ENCODE data around the gene MAP4K2.
"Not testable (repeated sequence)": the region's sequence is repeated elsewhere in the genome, so short reads cannot be mapped to it uniquely, and the experiment has no call there.

MAP4K2 gene

DNA sequence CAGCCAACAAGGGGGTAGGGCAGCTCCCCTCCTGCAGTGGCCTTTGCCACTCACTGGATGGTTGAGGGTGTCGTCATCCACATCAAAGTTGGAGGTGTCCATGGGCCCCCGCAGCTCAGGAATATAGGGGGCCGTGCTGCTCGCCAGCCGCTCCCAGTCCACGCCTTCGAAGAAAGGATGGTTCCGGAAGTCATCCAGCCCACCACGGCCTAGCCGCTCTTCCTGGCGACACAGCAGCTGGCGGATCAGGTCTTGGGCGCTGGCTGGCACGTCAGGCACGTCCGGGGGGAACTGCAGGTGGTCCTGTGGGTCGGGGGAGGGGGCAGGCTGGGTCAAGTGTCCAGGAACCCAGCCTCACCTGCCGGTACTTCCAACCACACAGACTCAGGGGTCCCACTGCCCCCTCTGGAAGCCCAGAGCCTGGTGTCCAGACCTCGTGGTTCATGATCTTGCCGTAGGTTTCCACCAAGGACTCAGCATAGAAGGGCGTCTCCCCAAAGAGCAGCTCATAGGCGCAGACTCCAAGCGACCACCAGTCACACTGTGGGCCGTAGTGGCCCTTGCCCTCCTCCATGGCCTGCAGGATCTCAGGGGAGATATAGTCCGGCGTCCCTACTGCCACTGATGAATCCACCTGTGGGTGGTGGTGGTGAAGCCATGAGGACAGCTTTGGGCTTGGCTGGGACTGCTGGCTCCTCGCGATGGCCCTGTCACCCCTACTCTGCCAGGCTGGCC is 35.8 kb upstream of the MAP4K2 start:
- DNase-seq (ENCODE audit: low spot score) = no peak

DNA sequence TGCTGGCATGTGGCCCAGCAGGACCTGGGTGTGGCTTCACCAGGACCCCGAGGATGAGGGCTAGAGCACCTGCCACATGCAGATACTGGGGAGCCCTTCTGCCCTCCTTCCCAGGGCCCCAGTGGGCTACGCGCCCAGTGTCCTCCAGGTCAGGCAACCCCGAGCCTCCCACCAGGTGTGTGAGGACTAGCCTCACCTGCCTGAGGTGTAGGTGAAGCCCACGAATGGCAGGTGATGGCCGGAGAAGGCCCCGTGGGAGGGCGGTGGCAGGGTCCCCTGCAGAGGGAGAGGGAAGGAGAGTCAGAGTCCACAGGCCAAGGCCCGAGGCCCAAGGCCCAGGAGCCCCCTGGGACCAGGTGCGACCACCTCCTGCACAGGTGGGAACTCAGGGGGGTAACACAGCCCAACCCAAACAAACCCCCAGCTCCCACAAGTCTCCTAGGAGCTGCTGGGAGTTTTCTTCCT is 34.9 kb upstream of the MAP4K2 start:
- DNase-seq (ENCODE audit: low spot score) = no peak

GRCh38 chr11:64836448-64837072 is 33.5 kb upstream of the MAP4K2 start:
- no peak for DNase-seq (ENCODE audit: low spot score)

- no peak for DNase-seq (ENCODE audit: low spot score)
Observed at GRCh38 chr11:64835616-64836447, 32.8 kb upstream of the MAP4K2 start.

- DNase-seq (ENCODE audit: low spot score) = no peak
Observed at GRCh38 chr11:64834723-64835615, 32.0 kb upstream of the MAP4K2 start.

DNA sequence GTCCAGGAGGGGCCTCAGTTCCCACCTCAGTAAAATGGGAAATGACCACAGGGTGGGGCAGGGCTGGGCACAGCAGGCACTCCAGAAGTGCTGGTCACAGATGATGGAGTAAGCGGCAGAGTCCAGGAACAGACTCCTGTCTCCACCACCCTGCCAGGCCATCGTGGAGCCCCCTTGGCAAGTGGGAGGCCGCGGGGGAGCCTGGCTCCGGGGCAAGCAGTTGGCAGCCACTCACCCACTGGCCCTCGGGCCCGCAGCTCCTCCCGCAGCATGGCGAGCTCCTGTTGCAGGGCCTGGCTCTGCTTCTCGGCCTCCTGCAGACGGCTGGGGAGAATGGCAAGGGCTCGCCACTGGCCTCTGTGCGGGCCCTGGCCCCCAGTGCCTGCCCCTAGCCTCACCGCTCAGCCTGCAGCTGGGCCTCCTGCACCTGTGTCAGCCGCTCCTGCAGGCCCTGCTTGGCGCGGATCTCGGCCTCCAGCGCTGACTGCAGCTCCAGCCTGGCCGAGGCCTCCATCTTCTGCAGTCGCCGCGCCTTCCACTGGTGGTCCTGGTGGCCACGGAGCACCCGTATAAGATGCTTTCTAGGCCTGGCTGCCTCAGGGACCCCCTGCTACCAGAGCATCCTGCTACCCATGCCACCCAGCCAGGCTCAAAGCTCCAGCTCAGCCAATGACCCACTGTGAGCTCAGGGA is 31.2 kb upstream of the MAP4K2 start:
- no peak for DNase-seq (ENCODE audit: low spot score)

- no peak for DNase-seq (ENCODE audit: low spot score)
Observed at GRCh38 chr11:64833509-64833908, 30.5 kb upstream of the MAP4K2 start.

DNA sequence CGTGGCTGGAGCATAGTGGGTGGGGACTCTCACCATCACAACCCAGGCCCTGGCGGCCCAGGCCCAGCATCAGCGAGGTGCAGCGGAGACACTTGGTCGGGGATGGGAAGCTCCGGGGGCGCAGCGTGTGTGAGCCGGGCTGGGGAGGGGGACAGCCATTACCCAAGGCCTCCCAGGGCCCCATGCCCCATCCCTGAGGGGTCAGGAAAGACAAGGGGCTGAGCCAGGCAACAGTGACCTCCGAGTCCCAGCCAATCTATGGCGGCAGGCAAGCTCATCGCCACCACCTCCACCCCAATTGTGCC is 30.1 kb upstream of the MAP4K2 start:
- DNase-seq (ENCODE audit: low spot score) = no peak

DNA sequence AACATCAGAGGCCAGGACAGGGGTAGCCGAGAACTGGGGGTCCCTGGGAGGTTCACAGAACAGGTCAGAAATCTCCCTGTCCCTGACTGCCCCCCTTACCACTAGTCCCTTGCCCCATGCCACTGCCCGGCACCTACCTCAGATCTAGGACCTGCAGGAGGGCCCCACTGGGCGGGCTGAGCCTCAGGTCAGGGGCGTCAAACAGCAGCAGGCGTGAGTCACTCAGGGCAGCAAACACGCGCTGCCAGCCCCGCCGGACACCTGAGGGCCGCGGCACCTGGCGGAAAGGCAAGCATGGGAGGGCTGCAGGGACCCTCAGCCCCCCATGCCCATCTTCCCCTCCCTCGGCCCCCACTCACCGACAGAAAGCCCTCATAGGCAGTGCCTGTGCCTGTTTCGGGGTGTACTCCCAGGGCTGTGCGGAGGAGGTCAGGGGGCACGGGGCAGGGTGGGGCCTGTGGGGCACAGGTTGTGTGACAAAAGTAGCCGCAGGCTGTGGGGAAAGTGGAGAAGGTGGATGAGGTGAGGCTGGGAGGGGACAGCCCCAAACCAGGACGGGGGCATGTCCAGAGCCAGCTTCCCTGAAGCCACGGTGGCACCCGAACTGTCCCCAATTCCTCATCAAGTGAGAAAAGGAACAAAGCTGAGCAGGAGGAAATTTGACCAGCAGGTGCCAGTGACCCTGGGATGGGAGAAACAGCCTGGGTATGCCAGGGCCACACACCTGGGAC is 29.6 kb upstream of the MAP4K2 start:
- DNase-seq (ENCODE audit: low spot score) = no peak

DNA sequence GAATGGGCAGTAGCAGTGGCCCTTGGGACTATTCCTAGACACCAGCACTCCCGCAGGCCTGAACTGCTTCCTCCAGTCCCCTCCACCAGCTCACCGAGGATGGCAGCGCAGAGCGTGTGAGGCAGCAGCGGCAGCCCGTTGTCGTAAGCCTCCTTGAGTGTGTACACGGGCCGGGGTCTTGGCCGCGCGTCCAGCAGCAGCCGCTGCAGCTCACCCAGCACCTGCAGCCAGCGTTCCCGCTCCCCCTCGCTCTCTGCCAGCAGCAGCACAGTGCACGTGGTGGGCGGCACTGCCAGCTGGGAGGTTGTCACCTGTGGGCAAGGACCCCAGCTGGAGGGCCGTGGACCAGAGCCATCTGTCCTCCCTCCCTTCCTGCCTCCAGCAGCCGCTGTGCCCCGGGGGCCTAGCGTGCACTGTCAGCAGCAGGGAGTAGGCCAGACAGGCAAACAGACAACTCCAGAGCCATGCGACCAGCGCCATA is 28.4 kb upstream of the MAP4K2 start:
- no peak for DNase-seq (ENCODE audit: low spot score)

GRCh38 chr11:64829536-64830251 is 26.7 kb upstream of the MAP4K2 start:
- DNase-seq (ENCODE audit: low spot score) = no peak

- DNase-seq (ENCODE audit: low spot score) = no peak
Observed at GRCh38 chr11:64827451-64827839, 24.4 kb upstream of the MAP4K2 start.

- no peak for DNase-seq (ENCODE audit: low spot score)
Observed at GRCh38 chr11:64826578-64827450, 23.8 kb upstream of the MAP4K2 start.

DNA sequence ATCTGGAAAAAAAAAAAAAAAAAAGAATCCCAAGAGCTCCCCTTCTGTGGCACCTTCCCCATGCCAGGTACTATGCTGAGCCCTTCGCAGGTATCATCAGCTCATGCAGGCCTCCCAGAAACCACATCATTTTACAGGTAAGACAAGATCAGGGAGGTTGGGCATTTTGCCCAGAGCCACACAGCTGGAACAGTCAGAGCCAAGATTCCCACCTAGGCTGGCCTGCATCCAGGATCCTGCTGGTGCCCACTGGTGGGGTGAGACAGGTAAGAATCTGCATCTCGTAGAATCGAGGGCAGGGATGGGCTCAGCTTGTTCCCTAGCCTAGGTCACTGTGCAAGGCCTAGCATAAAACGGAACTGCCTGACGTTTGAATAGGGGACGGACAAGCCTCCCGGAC is 23.0 kb upstream of the MAP4K2 start:
- no peak for DNase-seq (ENCODE audit: low spot score)

- DNase-seq (ENCODE audit: low spot score) = no peak
Observed at GRCh38 chr11:64823568-64824119, 20.6 kb upstream of the MAP4K2 start.

GRCh38 chr11:64817476-64817875 is 14.5 kb upstream of the MAP4K2 start:
- no peak for DNase-seq (ENCODE audit: low spot score)

DNA sequence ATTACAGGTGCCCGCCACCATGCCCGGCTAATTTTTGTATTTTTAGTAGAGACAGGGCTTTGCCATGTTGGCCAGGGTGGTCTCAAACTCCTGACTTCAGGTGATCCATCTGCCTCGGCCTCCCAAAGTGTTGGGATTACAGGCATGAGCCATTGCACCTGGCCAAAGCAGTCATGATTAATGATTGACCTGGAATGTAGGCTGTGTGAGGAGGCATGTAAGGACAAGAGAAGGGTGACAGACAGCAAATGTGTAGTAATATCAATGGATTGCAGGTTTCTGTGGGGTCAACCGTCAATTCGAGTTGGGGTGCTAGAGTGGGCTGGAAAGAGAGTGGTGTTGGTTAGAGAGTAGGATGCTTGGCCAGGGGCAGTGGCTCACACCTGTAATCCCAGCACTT is 12.4 kb upstream of the MAP4K2 start:
- not testable (repeated sequence) for DNase-seq (ENCODE audit: low spot score)

- DNase-seq (ENCODE audit: low spot score) = no peak
Observed at GRCh38 chr11:64814712-64815187, 11.7 kb upstream of the MAP4K2 start.

All from hematopoietic multipotent progenitor cell treated with erythropoietin and hydrocortisone succinate and interleukin-3 and kit ligand, for 15 days (in vitro differentiated cells).